ENCODE measurements around the gene COL26A1.

COL26A1 gene

DNA sequence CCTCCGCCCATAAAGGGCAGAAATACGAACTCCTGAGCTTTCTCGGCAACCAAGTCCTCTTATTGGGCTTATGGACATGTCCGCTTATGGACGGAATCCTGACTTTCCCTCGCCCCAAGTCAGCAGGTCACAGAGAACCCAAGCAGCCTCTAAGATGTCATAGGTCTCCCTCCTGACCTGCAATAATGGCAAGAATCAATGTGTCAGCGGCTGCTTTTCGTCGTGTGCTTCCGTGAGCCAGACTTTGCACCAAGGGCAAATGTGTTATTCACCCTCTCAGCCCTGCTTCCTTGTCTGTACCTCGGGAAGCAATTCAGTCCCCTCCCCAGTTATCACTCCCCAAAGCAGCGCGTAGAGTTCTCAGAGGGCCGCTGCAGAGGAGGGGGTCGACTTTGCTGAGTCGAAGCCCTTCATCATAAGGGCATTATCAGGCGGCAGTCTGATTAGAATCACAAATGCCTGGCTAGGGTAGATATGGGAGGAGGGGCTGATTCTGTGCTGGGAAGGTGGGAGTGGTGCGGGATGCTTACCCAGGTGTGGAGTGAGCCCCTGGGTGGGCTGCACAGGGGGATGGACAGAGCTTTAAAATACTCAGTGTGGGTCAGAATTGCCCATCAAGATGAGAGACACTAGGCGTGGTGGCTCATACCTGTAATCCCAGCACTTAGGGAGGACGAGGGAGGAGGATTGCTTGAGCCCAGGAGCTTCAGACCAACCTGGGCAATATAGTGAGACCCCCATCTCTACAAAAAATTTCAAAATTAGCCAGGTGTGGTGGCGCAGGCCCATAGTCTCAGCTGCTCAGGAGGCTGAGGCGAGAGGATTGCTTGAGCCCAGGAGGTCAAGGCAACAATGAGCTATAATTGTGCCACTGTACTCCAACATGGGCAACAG, 36.0 kb downstream of the COL26A1 start:
- DNase-seq (ENCODE audit: low read depth, low spot score) = no peak
- H3K4me3 ChIP-seq (ENCODE audit: low read length) = no peak overlapping the region

DNA sequence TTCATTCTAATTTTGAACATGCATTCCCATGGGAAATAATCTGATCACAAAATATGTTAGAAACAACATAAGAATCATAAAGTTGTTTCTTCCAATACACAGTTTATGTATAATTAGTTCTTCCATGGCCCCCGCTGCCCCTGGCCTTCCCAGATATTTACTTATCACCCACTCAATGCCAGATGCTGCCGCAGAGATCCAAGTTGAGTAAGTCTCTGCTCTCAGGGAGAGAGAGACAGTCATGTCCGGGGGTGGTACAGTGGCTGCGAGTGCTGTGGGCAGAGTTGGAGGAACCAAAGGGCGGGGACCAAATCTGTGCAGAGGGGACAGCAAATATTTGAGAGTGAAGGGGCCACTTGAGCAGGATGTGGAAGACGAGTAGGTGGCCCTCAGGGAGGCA, 37.1 kb downstream of the COL26A1 start:
- no peak for DNase-seq (ENCODE audit: low read depth, low spot score)
- no peak overlapping the region for H3K4me3 ChIP-seq (ENCODE audit: low read length)

DNA sequence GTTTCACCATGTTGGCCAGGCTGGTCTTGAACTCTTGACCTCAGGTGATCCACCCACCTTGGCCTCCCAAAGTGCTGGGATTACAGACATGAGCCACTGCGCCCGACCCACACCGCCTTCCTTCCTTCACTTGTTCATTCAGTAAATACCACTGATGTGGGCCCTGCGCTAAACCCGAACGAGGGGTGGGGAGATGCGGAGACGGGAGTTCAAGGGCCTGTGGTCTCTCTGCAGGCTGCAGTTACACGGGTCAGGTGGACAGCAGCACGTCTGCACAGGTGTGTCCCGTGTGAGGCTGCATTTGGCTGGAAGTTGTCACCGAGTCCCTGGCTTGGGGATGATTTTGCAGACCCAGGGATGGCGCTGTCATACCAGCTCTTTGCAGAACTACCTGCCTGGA, 38.1 kb downstream of the COL26A1 start:
- no peak overlapping the region for H3K4me3 ChIP-seq (ENCODE audit: low read length)

DNA sequence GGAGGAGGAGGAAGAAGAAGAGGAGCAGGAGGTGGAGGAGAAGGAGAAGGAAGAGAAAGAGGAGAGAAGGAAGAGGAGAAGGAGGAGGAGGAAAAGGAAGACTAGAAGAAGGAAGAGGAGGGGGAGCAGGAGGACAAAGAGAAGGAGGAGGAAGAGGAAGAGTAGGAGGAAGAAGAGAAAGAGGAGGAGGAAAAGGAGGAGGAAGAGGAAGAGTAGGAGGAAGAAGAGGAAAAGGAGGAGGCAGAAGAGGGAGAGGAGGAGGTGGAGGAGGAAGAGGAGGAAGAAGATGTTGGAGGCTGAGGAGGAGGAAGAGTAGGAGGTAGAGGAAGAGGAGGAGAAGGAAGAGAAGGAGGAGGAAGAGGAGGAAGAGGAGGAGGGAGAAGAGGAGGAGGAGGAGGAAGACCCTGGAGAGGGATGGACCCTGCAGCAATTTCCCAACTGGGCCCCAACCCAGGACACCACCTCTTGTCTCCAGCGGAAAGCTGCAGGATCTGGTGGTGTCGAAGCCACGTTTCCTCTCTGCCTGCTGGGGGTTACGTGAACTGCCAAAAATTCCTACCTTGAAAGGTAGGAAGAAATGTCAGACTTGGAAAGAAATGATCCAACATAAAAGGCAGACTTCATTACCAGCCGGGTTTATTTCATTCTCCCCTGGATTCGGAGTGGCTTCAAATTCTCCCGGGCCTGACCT, 38.9 kb downstream of the COL26A1 start:
- no peak overlapping the region for H3K4me3 ChIP-seq (ENCODE audit: low read length)
- no peak for DNase-seq (ENCODE audit: low read depth, low spot score)

More for the DNA sequence above, 38.1 kb downstream of the COL26A1 start:
- DNase-seq (ENCODE audit: low read depth, low spot score) = no peak

DNA sequence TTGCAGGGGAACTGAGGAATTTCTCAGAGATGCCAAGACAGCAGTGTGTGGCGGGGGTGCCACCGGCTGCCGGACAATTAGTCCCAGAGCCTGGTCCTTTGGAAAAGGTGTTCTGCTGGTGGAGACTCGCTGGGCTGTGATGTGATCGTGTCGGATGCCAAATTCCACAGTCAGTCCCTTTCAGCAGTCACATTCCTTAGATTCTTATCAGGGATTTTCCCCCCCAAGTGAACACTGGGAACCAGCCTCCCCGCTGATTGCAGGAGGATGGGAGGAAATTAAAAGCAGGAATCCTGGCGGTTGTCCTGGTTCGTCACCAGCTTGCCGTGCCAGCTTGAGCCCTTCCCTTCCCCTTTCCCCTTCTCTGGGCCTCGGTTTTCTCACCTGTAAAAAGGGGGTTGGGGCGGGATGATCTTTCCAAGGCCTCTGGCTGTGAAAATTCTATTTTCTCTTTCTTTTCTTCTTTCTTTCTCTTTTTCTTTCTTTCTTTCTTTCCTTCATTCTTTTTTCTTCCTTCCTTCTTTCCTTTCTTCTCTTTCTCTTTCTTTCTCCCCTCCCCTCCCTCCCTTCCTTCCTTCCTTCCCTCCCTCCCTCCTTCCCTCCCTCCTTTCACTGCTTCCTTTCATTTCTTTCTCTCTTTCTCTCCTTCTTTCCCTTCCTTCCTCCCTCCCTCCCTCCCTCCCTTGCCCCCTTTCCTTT, 39.6 kb downstream of the COL26A1 start:
- H3K4me3 ChIP-seq (ENCODE audit: low read length) = no peak overlapping the region
- no peak for DNase-seq (ENCODE audit: low read depth, low spot score)

DNA sequence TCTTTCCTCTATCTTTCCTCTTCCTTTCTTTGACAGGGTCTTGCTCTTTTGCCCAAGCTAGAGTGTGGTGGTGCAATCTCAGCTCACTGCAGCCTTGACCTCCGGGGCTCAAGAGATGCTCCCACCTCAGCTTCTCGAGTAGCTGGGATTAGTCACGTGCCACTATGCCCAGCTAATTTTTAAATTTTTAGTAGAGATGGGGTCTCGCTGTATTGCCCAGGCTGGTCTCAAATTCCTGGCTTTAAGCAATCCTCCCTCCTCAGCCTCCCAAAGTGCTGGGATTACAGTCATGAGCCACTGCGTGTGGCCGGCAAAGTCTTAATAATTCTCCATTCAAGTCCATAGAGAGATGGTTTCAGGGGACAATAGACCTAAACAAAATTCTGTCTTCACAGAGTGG, 40.2 kb downstream of the COL26A1 start:
- no peak for DNase-seq (ENCODE audit: low read depth, low spot score)
- no peak overlapping the region for H3K4me3 ChIP-seq (ENCODE audit: low read length)

DNA sequence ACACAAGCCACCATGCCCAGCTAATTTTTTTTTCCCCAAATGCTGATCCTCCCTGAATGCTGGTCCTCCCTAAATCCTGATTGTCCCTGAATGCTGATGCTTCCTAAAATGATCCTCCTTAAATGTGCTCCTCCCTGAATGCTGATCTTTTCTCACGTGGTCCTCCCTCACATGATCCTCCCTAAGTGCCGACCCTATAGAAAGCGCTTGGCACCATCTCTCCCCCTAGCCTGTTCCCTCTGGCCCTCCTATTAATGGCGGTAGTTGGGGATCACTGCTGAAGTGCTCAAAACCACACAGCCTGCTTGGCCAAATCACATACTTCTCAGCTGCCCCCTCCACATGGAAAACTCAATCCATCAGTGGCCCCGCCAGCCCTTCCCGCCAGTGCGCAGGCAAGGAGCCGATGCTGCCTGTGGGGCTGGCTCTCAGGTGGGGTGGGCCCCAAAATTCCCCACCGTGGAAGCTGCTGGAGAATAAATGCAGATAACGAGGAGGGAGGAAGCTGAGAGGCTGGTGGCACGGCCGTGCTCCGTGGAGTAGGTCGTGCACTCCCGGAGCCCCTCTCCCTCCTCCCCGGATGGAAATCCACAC, 42.9 kb downstream of the COL26A1 start:
- H3K4me3 ChIP-seq (ENCODE audit: low read length) = no peak overlapping the region
- DNase-seq (ENCODE audit: low read depth, low spot score) = no peak

DNA sequence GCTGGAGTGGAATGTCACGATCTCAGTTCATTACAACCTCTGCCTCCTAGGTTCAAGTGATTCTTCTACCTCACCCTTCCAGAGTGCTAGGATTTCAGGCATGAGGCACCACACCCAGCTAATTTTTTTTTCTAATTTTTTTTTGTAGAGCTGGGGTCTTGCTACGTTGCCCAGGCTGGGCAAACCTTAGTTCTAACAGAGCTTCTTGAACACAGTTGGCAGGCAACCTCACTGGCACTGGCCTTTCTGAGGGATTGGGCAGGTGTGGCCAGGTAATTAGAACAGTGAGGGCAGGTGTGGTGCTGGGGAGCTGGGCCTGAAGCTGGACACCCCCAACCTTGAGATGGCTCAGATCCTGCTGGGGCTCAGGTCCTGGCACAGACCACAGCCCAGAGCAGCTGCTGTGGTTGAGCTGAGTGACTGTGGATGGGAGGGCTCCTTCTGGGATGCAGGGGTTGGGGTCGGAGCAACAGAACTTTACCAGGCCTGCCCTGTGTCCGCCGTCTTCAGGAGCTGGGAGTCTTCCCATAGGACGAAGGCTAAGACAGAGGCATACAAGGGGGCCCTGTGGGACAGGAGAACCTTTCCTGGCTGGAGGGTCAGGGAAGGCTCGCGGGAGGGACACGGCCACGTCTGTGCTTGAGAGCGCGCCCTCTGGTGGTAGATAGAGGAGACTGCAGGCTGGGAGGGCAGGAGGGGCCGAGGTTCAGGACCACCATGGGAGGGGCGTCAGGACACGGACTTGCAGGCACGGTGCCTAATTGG, 48.2 kb downstream of the COL26A1 start:
- H3K4me3 ChIP-seq (ENCODE audit: low read length) = no peak overlapping the region
- DNase-seq (ENCODE audit: low read depth, low spot score) = no peak

DNA sequence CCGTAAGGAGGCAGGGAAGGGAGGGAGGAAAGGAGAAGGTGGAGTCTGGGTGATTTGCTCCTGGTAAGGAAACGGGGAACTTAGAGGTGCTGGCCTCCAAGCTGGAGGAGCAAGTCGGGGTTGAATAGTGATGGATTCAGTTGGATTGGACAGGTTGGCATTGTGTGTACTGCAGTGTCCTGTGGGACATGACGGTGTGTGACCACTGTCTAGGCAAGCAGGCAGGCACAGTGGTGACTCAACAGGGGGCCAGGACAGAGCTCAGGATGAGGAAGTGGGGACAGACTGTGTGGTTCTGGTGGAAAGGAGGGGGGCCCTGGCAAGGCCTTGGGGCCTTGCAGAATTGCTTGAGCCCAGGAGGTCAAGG, 48.8 kb downstream of the COL26A1 start:
- no peak for DNase-seq (ENCODE audit: low read depth, low spot score)
- no peak overlapping the region for H3K4me3 ChIP-seq (ENCODE audit: low read length)

DNA sequence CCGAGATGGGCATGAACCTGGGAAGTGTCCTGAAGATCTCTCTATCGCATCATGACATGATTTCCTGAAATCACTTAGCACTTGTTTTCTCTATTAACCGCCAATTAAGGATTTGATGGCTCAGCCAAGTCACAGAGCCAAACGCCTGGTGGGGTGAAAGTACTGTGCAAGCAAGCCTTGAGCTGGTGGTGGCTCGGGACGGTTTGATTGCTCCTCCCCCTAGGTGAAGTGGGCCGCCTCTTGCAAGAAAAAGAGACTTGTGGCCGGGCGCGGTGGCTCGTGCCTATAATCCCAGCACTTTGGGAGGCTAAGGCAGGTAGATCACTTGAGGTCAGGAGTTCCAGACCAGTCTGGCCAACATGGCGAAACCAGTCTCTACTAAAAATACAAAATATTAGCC, 50.3 kb downstream of the COL26A1 start:
- DNase-seq (ENCODE audit: low read depth, low spot score) = no peak
- H3K4me3 ChIP-seq (ENCODE audit: low read length) = no peak overlapping the region

DNA sequence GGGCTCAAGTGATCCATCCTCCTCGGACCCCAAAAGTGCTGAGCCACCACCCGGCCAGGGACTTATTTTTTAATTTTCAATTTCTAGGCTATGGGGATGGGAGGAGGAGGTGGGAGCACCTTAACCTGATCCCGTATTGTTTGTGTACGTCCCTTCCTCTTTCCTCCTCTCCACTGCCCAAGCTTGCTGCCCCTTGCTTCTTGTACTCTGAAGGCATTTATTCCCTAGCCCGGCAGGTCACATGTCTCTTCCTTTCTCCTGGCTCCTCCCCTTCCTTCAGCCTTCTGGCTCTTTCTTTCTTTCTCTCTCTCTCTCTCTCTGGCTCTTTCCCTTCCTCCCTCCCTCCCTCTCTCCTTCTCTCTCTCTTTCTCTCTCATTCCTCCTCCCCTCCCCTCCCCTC, 56.0 kb downstream of the COL26A1 start:
- DNase-seq (ENCODE audit: low read depth, low spot score) = no peak
- no peak overlapping the region for H3K4me3 ChIP-seq (ENCODE audit: low read length)

DNA sequence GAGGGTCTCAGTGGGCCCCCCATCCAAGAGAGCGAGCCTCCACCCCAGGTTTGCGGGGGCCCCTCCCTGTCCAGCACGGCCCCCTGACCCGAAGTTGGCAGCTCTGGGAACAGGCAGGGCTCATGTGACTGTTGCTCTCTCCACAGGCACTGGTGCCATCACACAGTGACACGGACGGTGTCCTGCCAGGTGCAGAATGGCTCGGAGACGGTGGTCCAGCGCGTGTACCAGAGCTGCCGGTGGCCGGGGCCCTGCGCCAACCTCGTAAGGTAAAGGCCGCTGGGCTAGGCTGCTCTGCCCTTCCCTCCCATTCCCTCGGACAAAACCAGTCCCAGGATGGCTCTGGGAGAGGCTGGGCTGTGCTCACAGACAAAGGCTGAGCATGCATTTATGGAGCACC, 57.2 kb downstream of the COL26A1 start:
- no peak overlapping the region for H3K4me3 ChIP-seq (ENCODE audit: low read length)
- DNase-seq (ENCODE audit: low read depth, low spot score) = no peak

DNA sequence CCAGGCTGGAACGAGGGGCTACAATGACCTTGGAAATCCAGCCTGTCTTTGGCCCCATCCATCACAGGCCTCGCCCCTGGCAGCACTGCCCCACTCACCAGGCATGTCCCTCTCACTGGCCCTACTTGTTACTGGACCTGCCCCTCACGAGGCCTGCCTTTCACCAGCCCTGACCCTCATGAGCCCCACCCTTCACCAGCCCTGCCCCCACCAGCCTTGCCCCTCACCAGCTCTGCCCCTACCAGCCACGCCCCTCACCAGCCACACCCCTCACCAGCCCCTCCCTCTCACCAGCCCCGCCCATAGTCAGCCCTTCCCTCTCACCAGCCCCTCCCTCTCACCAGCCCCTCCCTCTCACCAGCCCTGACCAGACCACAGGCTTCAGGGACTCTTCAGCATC, 57.8 kb downstream of the COL26A1 start:
- DNase-seq (ENCODE audit: low read depth, low spot score) = no peak

DNA sequence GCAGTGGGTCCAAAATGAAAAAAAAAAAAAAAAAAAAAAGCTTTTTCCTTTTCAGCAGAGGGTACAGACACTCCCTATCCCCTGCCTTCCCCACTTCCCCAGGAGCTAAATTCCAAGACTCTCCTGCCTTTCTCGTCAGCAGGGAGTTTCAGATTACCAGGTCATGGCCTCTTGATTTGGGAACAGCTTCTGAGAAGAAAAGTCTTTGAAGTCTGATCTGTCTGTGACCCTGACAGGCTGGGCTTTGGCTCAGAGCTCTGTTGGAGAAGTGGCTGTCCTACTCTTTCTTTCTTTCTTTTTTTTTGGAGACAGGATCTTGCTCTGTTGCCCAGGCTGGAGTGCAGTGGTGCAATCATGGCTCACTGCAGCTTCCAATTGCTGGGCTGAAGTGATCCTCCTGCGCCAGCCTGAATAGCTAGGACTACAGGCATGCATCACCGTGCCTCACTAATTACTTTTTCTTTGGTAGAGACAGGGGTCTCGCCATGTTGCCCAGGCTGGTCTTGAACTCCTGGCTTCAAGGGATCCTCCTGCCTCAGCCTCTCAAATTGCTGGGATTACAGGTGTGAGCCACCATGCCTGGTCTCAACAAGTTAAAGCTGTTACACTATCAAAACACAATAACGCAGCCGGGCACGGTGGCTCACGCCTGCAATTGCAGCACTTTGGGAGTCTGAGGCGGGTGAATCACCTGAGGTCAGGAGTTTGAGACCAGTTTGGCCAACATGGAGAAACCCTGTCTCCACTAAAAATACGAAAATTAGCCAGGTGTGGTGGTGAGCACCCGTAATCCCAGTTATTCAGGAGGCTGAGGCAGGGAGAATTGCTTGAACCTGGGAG, 59.9 kb downstream of the COL26A1 start:
- DNase-seq (ENCODE audit: low read depth, low spot score) = no peak
- no peak overlapping the region for H3K4me3 ChIP-seq (ENCODE audit: low read length)

More for the DNA sequence above, 57.8 kb downstream of the COL26A1 start:
- H3K4me3 ChIP-seq (ENCODE audit: low read length) = no peak overlapping the region

DNA sequence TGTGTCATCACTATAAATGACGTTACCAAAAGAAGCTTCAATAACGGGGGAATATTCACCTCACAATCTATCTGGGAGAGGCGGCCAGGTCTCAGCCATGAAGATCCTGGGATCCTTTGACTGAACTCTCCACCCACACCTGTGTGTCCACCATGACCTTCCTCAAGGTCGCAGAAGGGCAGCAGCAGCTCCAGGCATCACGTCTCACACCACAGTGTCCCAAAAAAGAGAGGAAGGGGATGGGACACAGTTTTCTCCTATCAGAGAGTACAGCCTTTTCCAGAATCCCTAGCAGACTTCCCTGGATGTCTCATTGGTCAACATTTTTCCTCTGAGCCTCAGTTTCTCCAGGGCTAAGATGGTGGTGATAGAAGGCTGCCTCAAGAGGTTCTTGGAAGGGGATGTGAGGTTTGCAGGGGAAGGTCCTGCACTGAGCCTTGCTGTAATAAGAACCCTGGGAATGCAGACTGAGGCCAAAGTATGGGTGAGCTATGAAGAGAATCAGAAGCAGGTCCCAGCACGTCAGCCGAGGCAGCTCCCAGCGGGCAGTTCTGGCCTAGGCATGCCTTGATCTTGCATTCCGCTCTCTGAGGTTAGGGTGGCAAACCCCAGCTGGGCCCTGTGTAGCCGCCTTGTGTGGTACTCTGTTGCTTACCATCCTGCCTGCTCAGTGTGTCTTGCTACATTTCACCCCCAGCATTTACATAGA, 63.8 kb downstream of the COL26A1 start:
- H3K4me3 ChIP-seq (ENCODE audit: low read length) = no peak overlapping the region
- DNase-seq (ENCODE audit: low read depth, low spot score) = no peak

DNA sequence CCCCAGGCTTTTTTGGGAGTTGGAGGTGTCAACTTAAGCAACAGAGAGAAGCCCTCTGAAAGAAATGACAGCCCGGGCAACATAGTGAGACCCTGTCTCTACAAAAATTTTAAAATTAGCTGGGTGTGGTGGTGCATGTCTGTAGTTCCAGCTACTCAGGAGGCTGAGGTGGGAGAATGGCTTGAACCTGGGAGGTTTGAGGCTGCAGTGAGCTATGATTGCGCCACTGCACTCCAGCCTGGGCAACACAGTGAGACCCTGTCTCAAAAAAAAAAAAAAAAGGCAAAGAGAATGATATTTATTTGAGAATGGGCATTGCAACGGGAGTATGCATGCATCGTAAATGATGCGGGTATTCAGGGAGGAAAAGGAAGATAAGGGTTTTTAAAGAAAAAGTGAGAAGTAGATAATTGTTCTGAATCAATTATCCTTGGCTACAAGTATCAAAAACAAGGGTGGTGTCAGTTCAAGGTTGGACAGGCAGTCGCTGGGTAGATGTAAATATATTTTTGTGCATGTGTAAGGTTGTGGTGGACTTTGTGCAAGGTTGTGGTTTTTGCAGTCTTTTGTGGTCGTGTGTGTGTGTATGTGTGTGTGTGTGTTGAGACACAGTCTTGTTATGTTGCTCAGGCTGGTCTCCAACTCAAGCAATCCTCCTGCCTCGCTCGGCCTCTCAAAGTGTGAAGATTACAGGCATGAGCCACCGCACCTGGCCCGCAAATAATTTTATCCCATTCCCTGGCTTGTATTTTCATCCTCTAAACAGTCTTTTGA, 65.6 kb downstream of the COL26A1 start:
- no peak overlapping the region for H3K4me3 ChIP-seq (ENCODE audit: low read length)
- peak; percentile 15 for DNase-seq (ENCODE audit: low read depth, low spot score)

DNA sequence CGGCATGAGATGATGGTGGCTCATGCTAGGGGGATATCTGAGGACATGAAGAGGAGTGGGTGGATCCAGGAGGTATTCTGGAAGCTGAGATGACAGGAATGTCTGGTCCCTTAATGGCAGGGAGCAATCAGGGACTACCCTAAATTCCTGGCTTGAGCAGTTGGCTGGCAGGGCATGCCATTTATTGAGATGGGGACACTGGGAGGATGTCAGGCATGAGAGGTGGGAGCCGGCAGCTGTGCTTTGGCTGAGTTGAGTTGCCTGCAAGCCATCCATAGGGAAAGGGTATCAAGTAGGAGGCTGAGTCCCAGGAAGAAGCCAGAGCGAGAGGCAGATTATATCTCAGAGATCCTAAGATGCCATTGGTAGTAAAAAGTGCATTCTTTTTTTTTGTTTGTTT, 69.6 kb downstream of the COL26A1 start:
- no peak overlapping the region for H3K4me3 ChIP-seq (ENCODE audit: low read length)

More for the DNA sequence above, 69.6 kb downstream of the COL26A1 start:
- DNase-seq (ENCODE audit: low read depth, low spot score) = no peak

All from Jurkat, Clone E6-1 (cell line).